H9 (cell line): ENCODE results near the gene CABCOCO1. TPM values are rescaled to one million over a fixed set of nuclear protein-coding genes. Genes with fewer than 3 reads are reported as not detected.

Experiments used
- DNase-seq: peaks from one replicate; pipeline ENCODE4 v3.0.0-alpha.2; 2017
- H2AFZ ChIP-seq: one replicate; pipeline ENCODE4 v1.6.1; 2013; ENCODE audit warnings: mild to moderate bottlenecking, low read length, control low read depth, moderate library complexity
- H2AK5ac ChIP-seq: 2 replicates; pipeline ENCODE4 v1.6.1; 2013; ENCODE audit warnings: low read length, control low read depth, mixed read lengths; ENCODE audit not compliant: insufficient read length
- H2BK120ac ChIP-seq: one replicate; pipeline ENCODE4 v1.6.1; 2013; ENCODE audit warnings: low read depth, mild to moderate bottlenecking, low read length, control low read depth, inconsistent platforms; ENCODE audit not compliant: poor library complexity, severe bottlenecking
- H2BK12ac ChIP-seq: 2 replicates; pipeline ENCODE4 v1.6.1; 2013; ENCODE audit warnings: low read length, control low read depth, mixed read lengths, low read depth; ENCODE audit not compliant: insufficient read length
- H2BK15ac ChIP-seq: 2 replicates; pipeline ENCODE4 v1.6.1; 2013; ENCODE audit warnings: low read depth, low read length, control low read depth
- H2BK20ac ChIP-seq: one replicate; pipeline ENCODE4 v1.6.1; 2013; ENCODE audit warnings: low read depth, mild to moderate bottlenecking, low read length, control low read depth, inconsistent platforms; ENCODE audit not compliant: poor library complexity, severe bottlenecking
- H2BK5ac ChIP-seq: 2 replicates; pipeline ENCODE4 v1.6.1; 2013; ENCODE audit warnings: low read length, control low read depth, mixed read lengths; ENCODE audit not compliant: insufficient read length
- H3K14ac ChIP-seq: 2 replicates; pipeline ENCODE4 v1.6.1; 2013; ENCODE audit warnings: low read length, control low read depth; ENCODE audit not compliant: insufficient read depth
- H3K18ac ChIP-seq: 2 replicates; pipeline ENCODE4 v1.6.1; 2013; ENCODE audit warnings: low read depth, mild to moderate bottlenecking, mixed read lengths, low read length, control low read depth; ENCODE audit not compliant: insufficient read length
- H3K23ac ChIP-seq: 2 replicates; pipeline ENCODE4 v1.6.1; 2013; ENCODE audit warnings: low read length, control low read depth, mixed read lengths, low read depth; ENCODE audit not compliant: insufficient read length
- H3K23me2 ChIP-seq: 2 replicates; pipeline ENCODE4 v1.6.1; 2013; ENCODE audit warnings: low read depth, mild to moderate bottlenecking, mixed read lengths, low read length, control low read depth; ENCODE audit not compliant: insufficient read length, poor library complexity, severe bottlenecking
- H3K27ac ChIP-seq: 2 replicates; pipeline ENCODE4 v1.5.1; 2013; ENCODE audit warnings: low read length, control low read depth, mixed read lengths, low read depth; ENCODE audit not compliant: insufficient read length
- H3K27me3 ChIP-seq: 2 replicates; pipeline ENCODE4 v1.6.1; 2013; ENCODE audit warnings: low read length, control low read depth, inconsistent platforms; ENCODE audit not compliant: insufficient read depth
- H3K4ac ChIP-seq: 2 replicates; pipeline ENCODE4 v1.6.1; 2013; ENCODE audit warnings: low read depth, mild to moderate bottlenecking, control low read depth, inconsistent platforms, low read length, moderate library complexity
- H3K4me1 ChIP-seq: 2 replicates; pipeline ENCODE4 v1.6.1; 2013; ENCODE audit warnings: low read length, control low read depth, inconsistent platforms; ENCODE audit not compliant: insufficient read depth
- H3K4me2 ChIP-seq: 2 replicates; pipeline ENCODE4 v1.6.1; 2013; ENCODE audit warnings: low read length, control low read depth, mixed read lengths; ENCODE audit not compliant: insufficient read length, insufficient read depth
- H3K56ac ChIP-seq: 2 replicates; pipeline ENCODE4 v1.6.1; 2013; ENCODE audit warnings: low read depth, mild to moderate bottlenecking, mixed read lengths, low read length, control low read depth; ENCODE audit not compliant: insufficient read length
- H3K79me1 ChIP-seq: 2 replicates; pipeline ENCODE4 v1.6.1; 2013; ENCODE audit warnings: low read depth, mild to moderate bottlenecking, moderate library complexity, low read length, control low read depth, inconsistent platforms; ENCODE audit not compliant: insufficient read depth, poor library complexity, severe bottlenecking
- H3K79me2 ChIP-seq: 2 replicates; pipeline ENCODE4 v1.6.1; 2013; ENCODE audit warnings: low read length, control low read depth, inconsistent platforms; ENCODE audit not compliant: insufficient read depth
- H3K9ac ChIP-seq: 2 replicates; pipeline ENCODE4 v1.6.1; 2013; ENCODE audit warnings: low read length, control low read depth, mixed read lengths; ENCODE audit not compliant: insufficient read length; ENCODE audit errors: extremely low read depth
- H3K9me3 ChIP-seq: one replicate; pipeline ENCODE4 v1.6.1; 2013; ENCODE audit warnings: low read depth, low read length, inconsistent platforms; ENCODE audit not compliant: control insufficient read depth
- H3T11ph ChIP-seq: one replicate; pipeline ENCODE4 v1.6.1; 2013; ENCODE audit warnings: mild to moderate bottlenecking, low read length, control low read depth, inconsistent platforms
- H4K20me1 ChIP-seq: one replicate; pipeline ENCODE4 v1.6.1; 2013; ENCODE audit not compliant: control insufficient read depth, insufficient read length, insufficient read depth
- H4K5ac ChIP-seq: 2 replicates; pipeline ENCODE4 v1.6.1; 2013; ENCODE audit warnings: low read depth, mild to moderate bottlenecking, mixed read lengths, low read length, control low read depth; ENCODE audit not compliant: insufficient read length
- H4K8ac ChIP-seq: replicated peaks from 2 replicates; pipeline ENCODE4 v1.6.1; 2013; ENCODE audit warnings: low read length, control low read depth, mixed read lengths, low read depth; ENCODE audit not compliant: insufficient read length
- H4K91ac ChIP-seq: 2 replicates; pipeline ENCODE4 v1.6.1; 2013; ENCODE audit warnings: low read depth, mild to moderate bottlenecking, moderate library complexity, mixed read lengths, low read length, control low read depth; ENCODE audit not compliant: insufficient read length
- H3K27ac Mint-ChIP-seq, 3 experiments: 2 replicates in 2 of 3; 3 replicates in 1 of 3; pipeline ENCODE4 v1.8.0; 2020 to 2021; ENCODE audit warnings: mixed read lengths in 3 of 3, mild to moderate bottlenecking in 1 of 3, moderate library complexity in 1 of 3
- H3K27me3 Mint-ChIP-seq: 2 replicates; pipeline ENCODE4 v1.8.0; 2021; ENCODE audit warnings: low read depth, mild to moderate bottlenecking, moderate library complexity, mixed read lengths
- H3K36me3 Mint-ChIP-seq, 3 experiments: 2 replicates in 2 of 3; 3 replicates in 1 of 3; pipeline ENCODE4 v1.8.0; 2020 to 2021; ENCODE audit warnings: low read depth in 3 of 3, mixed read lengths in 3 of 3; ENCODE audit not compliant: insufficient read depth in 1 of 3
- H3K4me1 Mint-ChIP-seq, 2 experiments: 2 replicates each; pipeline ENCODE4 v1.8.0; 2020; ENCODE audit warnings: mixed read lengths in 2 of 2
- H3K4me3 Mint-ChIP-seq, 2 experiments: 2 replicates in 1 of 2; 3 replicates in 1 of 2; pipeline ENCODE4 v1.8.0; 2020 to 2021; ENCODE audit warnings: mild to moderate bottlenecking in 2 of 2, mixed read lengths in 2 of 2, moderate library complexity in 1 of 2
- H3K9me3 Mint-ChIP-seq, 2 experiments: 2 replicates in 1 of 2; 3 replicates in 1 of 2; pipeline ENCODE4 v1.8.0; 2020; ENCODE audit warnings: mild to moderate bottlenecking in 2 of 2, mixed read lengths in 2 of 2, moderate library complexity in 1 of 2
- WGBS: extraction: QIAGEN DNeasy Blood & Tissue Kit; methylation state at CpG from one replicate; pipeline ENCODE4 v1.1.7; 2013; ENCODE audit warnings: missing lambda C conversion rate, low lambda C conversion rate, mixed read lengths; ENCODE audit not compliant: insufficient read length; ENCODE audit errors: extremely low coverage; 5-methylcytosine and 5-hydroxymethylcytosine counted together
- total RNA-seq: library from RNA; stranded (reverse); gene quantifications from 2 replicates; pipeline ENCODE4 v1.2.1, GENCODE V29; 2021
- TF ChIP-seq, protein P1 (sequence below): fragments of 200-600 bp; sonication (generic); conservative IDR thresholded peaks from 3 replicates; pipeline ENCODE4 v1.8.0; 2021; ENCODE audit warnings: antibody characterized with exemption, mild to moderate bottlenecking

CABCOCO1 gene
- total RNA-seq, 1 experiment from 2014 or later = not detected

GRCh38 chr10:61628151-61628874 is 34.4 kb upstream of the CABCOCO1 start:
- Histone ChIP-seq H3K79me1 (no peaks in the 10 kb centered on the region), H2BK5ac (no peak overlapping the region), H3K56ac (no peak overlapping the region), H4K8ac (no peak overlapping the region), H3K18ac (no peak overlapping the region), H2BK15ac (no peak overlapping the region), H3K9ac (no peak overlapping the region), H3K4me2 (no peak overlapping the region), H3K27me3 (no peaks in the 10 kb centered on the region), H2BK12ac (no peak overlapping the region), H3K4ac (no peak overlapping the region), H3K27ac (no peak overlapping the region), H3T11ph (no peak overlapping the region), H2AFZ (no peak overlapping the region), H3K9me3 (no peaks in the 10 kb centered on the region), H4K20me1 (no peaks in the 10 kb centered on the region), H2BK120ac (no peak overlapping the region), H4K91ac (no peak overlapping the region), H4K5ac (no peak overlapping the region), H3K4me1 (no peaks in the 10 kb centered on the region), H3K14ac (no peak overlapping the region), H2BK20ac (no peak overlapping the region), H3K79me2 (no peaks in the 10 kb centered on the region), H2AK5ac (no peak overlapping the region), H3K23ac (no peak overlapping the region), H3K23me2 (no peaks in the 10 kb centered on the region)
- Mint-ChIP-seq H3K9me3 (no peaks in the 10 kb centered on the region; a peak in 1 of 5 replicates), H3K36me3 (no peaks in the 10 kb centered on the region), H3K27me3 (no peaks in the 10 kb centered on the region), H3K4me1 (peaks cover 11 to 16% of the 10 kb centered on the region in 2 experiments), H3K27ac (no peak overlapping the region), H3K4me3 (no peak overlapping the region)
- DNase-seq = no peak
- TF ChIP-seq, protein P1, sequence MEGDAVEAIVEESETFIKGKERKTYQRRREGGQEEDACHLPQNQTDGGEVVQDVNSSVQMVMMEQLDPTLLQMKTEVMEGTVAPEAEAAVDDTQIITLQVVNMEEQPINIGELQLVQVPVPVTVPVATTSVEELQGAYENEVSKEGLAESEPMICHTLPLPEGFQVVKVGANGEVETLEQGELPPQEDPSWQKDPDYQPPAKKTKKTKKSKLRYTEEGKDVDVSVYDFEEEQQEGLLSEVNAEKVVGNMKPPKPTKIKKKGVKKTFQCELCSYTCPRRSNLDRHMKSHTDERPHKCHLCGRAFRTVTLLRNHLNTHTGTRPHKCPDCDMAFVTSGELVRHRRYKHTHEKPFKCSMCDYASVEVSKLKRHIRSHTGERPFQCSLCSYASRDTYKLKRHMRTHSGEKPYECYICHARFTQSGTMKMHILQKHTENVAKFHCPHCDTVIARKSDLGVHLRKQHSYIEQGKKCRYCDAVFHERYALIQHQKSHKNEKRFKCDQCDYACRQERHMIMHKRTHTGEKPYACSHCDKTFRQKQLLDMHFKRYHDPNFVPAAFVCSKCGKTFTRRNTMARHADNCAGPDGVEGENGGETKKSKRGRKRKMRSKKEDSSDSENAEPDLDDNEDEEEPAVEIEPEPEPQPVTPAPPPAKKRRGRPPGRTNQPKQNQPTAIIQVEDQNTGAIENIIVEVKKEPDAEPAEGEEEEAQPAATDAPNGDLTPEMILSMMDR = no peak
- no CpG with 5 or more reads among the region's 3 CpGs for WGBS
